8988T (cell line): ENCODE data around the gene TTC28.

Experiments used
- DNase-seq: peaks from one replicate; pipeline ENCODE4 v3.0.0; 2011

The TTC28 gene

DNA sequence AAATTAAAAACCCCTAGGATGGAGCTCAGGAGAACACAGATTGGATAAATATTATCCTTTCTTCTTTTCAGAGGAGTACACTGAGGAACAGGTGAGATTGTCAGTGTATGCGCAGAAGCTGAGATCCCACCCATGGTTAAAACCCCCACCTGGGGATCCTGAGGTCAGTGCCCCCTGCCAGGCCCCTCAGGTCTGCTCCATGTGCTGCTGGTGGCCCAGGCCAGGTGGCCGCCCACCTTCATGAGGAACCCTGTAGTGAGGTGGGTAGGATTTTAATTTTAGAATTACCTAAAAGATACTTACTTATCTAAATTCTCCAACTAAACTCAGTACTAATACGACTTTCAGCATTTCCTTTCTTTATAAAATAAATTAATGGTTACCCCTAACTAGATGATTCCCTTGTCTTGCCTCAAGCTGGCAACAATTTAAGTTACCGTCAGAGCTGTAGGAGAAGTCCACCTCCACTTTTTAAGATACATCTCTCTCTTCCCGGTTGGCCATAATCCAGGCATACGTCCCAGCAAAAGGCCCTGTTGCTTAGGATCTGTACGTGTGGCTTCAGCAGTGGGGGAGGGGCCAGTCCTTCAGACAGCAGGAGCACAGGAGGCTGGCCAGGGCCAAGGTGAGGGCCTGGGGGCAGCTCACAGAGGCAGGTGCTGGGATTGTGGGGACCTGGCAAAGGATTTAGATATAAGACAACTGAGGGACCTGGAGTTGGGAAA, 699.1 kb downstream of the TTC28 start:
- no peak for DNase-seq

DNA sequence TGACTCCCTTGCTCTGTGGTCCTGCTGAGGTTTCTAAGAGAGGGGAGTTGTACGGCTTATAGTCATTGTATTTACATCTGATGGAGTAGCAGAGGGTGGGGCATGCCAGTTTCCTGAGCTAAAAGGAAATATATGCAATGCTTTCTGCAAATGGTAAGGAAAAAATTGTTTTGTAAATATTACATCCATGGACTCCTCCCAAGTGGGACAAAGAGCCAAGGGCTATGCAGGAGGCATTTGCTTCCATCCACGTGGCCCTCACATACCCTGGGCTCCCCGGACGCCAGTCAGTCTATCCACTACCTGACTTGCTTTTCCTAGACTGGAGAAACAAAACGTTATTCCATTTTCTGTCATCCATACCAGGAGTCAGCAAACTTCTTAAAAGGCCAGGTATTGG, 700.8 kb downstream of the TTC28 start:
- DNase-seq = no peak

DNA sequence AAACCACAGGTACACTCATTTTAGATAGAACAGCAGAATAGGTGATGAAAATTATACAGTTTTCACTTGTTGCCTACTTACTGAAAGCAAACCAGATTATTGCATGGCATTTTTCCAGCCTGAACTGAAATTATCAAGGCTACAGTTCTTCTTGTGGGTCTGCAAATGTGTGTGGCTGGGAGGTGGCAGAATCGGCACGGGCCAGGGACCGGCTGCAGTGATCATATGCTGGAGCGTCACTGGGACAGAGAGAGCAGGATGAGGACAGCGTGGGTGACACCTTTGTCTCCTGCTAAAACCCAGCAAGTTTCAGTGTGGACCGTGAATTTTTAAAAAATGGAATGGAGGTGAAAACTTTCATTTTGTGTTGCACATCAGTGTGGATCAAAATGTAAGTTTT, 701.3 kb downstream of the TTC28 start:
- DNase-seq = no peak

DNA sequence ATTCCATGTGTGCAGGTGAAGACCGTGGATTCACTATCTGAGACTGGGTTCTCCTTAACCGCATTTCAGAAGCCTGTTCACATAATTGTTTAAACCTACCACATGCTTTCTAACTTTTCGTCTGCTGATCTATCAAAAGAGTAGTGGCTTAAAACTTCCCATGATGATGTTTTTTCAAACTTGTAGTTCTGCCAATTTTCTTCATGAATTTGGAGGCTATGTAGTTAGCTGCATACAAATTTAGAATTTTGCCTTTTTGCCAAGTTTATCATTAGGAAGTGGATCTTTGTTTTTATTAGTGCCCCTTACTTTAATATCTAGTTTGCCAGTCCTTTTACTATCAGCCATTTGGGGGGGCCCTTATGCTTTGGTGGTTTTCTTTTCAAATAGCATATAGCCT, 703.1 kb downstream of the TTC28 start:
- no peak for DNase-seq

DNA sequence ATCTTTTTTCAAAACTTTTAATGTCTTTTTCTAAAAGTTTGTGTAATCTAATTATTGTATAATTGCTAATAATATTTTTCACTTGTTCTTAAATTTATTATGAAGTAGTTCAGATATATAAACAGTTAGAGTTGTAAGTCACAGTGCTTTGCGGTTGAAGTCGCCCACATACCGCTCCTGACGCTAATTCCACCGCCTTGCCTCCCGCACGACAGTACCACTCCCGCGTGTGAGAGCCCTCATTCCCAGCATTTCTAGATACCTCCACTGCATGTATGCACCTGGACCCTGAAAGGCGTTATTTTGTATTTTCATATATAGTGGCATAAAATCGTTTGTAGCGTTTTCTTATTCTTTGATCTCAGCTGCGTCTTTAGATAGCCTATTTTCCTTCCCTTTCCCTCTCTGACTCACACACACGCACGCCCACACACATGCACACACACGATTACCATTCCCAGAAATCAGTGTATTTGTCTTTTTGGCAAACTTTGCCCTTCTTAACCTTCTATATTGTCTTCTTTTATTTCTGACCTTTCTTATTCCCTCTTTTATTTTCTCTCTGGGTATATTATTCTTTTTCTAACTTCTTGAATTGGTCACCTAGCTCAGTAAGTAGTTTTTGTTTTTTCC, 704.1 kb downstream of the TTC28 start:
- DNase-seq = no peak

DNA sequence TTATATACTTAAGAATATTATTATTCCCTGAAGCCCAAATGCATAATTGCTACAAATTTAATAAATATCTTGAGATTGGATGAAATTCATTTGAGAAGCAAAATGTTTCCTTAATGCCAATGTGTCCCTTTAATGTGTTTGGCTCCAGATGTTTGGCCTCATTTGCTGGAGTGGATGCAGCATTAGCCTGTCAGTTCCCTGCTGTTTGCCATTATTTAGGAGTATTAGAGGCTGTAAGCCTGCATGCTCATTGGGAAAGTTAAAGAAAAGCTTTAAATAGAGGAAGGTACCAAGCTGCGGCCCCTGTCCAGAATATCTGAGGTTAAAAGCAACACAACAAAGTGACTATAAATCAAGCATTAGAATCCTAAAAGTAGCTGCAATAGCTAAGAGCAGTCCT, 705.8 kb downstream of the TTC28 start:
- no peak for DNase-seq

DNA sequence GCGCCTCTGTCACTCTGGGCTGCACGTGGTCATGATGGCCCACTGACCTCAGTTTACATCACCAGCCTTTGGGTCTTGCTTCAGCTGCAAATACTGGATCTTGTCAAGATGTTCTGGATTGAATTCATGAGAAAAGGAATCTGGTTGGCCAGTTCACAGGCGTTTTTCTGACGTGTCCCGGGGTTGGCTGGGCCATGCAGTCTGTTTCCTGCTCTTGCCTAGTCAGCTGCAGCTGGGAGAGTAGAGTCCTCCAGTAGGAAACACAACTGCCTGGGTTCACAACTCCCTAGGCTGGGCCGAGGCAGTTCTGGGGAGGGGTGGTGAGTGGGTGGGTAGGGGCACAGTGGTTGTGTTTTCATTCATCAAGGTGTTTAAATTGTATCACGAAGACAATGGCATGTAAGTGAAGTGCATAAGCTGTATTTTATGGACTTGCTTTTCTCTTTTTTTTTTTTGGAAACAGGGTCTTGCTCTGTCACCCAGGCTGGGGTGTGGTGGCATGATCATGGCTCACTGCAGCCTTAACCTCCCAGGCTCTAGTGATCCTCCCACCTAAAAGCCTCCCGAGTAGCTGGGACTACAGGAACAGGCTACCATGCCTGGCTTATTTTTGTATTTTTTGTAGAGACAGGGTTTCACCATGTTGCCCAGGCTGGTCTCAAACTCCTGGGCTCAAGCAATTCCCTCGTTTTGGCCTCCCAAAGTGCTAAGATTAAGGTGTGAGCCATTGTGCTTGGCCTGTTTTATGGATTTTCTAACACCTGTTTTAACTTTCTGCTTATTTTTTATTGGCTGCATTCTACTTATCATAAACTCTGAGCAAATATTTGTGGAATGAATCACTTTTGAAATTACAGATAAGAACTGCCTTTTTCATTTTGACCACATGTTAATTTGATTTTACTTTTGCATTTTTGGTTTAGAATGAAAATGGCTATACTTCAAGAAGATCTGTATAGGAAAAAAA, 706.6 kb downstream of the TTC28 start:
- DNase-seq = no peak

DNA sequence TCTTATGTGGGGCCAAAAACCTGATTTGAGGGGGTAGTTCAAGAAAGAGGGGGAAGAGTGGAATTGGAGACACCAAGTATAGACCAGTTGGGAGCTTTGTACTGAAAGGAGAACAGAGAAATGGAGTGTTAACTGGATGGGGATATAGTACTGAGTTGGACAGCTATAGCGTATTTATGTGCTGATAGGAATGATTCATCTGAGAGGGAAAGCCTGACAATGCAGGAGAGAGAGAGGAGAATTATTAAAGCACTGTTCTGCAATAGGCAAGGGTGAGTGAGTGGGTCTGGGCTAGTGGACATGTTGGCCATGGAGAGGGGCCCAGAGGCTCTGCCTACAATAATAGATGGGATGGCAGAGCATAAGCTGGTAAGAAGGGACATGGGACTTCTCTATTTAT, 707.7 kb downstream of the TTC28 start:
- no peak for DNase-seq

DNA sequence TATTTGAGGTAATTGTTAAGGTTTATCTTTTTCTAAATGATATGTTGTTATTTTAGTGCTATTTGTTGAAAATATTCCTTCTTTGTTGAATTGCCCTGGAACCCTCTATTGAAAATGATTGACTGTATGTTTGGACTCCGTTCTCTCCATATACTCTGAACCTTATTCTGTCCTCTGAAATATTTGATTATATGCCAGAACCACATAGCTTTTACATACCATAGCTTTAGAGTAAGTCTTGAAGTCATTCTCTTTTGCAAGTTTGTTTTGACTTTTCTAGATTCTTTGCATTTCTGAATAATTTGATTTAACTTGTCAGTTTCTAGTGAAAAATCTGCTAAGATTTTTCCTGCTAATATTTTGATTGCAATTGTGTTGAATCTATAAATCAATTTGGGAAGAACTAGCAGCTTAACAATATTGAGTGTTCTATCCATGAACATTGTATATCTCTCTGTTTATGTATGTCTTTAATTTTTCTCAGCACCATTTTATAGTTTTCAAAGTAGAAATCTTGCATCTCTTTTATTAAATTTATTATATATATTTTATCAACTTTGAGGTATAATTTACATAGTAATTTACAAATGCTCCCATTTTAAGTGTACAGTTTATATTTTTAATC, 708.9 kb downstream of the TTC28 start:
- DNase-seq = no peak

DNA sequence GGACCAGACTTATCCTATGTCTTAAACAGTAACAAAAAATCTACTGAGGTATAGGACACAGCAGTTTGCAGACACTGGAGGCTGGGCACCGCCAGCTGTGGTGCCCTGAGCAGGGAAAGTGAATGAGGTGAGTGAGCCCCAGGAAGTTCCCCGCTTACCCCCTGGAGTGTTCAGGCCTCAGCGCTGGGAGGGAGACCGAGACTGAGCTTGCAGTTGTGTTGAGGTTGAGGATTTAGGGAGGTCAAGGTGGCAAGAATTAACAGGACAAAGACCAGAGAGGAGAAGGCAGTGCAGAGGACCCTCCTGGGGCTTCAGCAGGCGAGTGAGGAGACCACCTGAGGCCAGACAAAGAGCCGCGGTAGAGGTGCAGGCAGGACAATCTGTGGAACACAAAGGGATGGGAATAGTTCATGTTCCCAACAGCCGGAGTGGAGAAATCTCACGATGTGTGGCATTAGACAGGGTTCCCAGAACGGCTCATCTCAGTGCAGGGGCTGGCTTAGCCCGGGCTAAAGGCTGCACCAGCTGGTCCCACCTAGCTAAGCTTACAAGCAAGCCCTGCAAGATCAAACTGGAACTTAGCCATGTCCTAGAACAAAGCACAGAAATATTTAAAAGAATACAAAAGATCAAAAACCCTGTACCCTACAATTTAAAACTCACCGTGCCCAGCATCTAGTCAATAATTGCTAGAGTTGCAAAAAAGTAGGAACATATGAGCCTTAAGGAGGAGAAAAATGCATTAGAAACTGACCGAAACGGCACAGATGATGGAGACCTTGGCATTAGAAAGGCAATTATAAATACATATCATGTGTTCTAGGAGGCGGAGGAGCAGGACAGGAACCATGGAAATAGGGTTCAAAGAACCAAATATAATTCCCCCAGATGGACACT, 713.2 kb downstream of the TTC28 start:
- no peak for DNase-seq

DNA sequence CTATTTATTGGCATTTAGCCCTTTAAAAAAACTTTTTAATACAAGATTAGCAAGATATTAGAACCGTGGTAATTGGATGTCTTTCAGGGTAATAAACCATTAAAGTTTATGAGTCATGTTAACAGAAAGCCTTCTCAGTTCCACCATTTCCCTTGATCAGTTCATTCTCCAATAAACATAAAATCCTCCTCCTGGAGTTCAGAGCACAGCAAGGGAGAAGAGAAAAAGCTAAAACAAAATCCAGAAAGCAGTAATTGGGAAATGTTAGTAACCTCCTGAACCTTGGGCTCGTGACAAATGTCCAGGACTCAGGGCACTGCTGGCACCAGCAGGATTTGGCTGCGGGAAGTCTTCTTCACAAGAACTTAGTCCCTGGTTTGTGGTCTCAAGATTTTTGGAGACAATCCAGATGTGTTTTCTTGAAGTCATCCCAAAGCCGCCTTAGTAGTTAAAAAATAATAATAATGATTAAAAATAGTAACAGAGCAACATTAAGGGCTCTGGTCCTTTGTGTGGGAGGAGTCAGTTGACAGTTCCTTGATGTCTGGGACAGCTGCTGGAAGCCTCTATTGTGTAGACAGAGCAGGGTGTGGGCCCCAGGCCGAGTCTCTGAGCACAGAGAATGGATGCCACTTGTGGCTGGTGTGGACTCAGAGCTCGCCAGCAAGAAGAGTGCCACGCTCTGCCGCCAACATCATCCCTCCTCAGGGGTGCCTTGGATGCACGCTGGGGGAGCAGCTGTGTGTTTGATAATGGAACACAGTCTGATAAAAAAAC, 717.2 kb downstream of the TTC28 start:
- DNase-seq = no peak

DNA sequence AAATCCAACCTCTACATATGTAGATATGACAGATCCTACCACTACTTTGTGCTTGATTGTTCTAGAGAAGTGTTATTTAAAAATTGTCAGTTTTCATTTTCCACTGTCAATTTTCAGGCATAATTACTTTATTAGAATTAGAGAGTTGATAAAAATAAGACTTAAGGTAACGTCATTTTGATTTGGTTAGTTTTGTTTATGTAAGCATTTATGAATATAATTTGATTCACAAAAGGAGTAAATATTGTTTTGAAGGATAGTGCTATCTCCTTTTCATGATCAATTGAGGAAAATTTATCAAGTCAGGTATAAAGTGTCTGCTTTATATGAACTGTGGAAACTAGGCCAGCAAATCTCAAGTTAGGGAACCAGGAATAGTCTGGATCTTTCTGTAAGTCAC, 718.0 kb downstream of the TTC28 start:
- DNase-seq = no peak

DNA sequence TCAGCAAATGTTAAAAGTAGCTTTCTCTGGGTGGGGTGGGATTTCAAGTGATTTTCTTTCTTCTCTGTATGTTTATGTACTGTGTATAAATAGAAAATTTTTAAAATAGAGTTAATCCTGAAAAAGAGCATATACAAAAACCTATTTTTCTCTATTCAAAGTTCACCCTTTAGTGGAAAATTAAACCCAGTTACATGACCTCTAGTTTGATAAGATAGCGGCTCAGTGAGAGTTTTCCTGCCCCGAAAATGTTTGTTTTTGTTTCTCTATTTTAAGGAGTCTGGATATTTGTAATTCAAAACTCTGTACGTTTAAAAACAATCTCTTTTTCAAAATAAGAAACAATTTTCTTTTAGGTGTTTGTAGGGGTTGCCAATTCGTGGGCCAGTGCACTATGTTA, 718.5 kb downstream of the TTC28 start:
- DNase-seq = no peak

DNA sequence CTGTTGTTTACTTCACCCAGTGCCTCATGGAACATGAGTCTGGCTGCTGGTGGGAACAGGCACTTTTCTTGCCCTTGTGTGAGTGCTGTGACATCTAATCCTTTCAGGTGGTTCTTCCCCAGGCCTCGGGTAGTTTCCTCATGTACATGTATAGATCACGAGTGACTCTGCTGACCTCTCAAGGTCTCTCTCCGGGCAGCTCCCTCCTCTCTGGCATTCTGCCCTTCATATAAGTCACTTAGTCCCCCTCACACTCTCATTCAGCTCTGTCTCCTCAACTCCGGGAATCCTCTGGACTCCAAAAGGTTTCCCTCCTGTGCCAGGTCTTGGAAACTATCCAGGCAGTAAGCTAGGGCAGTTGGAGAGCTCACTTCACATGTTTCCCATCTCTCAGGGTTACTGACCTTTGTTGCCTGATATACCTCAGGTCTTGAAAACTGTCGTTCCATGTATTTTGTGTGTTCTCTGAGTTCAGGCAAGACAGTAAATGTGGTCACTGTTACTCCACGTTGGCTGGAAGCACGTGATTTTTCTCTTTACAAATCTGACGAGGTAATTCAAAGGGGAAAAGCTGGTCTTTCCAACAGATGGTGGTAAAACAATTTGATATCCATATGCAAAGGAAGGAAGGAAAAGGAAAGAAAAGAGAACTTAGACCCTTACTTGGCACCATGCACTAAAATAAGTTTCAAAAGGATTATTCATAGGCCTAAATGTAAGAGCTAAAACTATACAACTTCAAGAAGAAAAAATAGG, 720.1 kb downstream of the TTC28 start:
- no peak for DNase-seq

DNA sequence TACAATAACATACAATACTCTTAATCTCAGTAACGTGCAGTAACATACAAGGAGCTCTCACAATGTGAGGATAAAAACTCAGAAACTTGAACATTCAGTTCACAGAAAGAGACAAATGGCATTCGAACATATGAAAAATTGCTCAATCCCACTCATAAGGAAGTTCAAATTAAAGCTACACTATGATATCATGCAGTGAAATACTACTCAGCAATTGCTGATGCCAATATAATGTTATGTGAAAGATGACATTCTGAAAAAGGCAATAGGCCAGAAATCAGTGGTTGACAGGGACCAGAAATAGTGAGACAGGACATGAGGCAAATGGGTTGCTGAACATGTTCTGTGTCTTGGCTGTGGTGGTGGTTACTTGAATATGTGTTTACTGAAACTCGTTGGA, 726.9 kb downstream of the TTC28 start:
- no peak for DNase-seq

DNA sequence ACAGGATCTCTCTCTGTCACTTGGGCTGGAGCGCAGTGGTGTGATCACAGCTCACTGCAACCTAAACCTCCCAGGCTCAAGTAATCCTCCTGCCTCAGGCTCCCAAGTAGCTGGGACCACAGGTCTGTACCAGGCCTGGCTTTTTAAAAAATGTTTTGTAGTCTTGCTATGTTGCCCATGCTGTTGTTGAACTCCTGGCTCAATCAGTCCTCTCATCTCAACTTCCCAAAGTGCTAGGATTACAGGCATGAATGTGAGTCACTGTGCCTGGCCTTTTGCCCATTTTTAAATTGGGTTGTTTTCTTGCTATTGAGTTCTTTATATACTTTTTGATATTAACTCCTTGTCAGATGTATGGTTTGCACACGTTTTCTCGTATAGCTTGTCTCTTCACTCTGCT, 727.5 kb downstream of the TTC28 start:
- no peak for DNase-seq

DNA sequence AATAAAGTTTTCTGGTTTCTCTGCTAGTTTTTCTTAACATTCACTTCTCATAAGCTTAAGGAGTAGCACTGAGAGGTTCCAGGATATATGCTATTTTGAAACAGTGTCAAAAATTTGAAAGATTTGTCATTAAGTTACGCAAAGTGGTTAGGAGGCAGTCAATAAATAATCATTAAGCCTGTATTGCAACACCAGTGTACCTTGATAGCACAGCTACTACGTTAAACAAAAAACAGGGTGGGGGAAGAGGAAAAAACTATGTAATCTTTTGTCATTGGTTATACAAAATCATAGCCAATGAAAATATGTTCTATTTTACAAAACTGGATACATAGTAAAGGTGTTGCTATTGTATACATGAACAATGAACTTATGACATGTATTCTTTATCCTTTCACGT, 730.2 kb downstream of the TTC28 start:
- DNase-seq = no peak

DNA sequence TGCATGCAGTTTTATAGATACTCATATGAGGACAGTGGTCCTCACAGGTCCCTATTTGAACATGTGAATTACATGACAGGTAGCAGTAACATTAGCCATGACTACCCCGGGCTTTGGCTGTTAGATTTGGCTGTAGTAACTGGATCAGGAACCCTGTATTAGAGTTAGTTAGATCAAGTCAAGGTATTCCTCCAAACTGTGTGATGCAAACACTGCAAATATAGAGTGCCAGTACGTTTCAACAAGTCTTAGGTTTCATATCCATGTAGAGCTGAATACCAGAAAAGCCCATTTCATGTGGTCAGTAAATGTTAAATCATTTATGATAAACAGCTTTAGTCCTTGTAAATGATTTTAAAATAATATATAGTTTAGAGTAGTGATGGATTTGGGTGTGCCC, 731.1 kb downstream of the TTC28 start:
- DNase-seq = no peak

DNA sequence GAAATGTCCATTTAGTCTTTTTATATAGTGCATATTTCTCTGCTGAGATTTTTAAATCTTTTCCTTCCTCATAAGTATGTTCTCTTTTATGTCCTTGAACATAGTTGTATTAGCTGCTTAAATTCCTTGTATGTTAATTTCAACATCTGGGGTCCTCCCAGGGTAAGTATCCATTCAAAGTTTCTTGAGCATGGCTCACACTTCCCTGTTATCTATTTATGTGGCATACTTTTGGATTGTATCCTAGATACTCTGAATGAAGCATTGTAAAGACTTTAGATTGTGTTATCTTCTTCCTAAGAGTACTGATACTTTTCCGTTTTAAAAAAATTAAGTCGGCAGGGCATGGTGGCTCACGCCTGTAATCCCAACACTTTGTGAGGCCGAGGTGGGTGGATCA, 732.2 kb downstream of the TTC28 start:
- DNase-seq = no peak

DNA sequence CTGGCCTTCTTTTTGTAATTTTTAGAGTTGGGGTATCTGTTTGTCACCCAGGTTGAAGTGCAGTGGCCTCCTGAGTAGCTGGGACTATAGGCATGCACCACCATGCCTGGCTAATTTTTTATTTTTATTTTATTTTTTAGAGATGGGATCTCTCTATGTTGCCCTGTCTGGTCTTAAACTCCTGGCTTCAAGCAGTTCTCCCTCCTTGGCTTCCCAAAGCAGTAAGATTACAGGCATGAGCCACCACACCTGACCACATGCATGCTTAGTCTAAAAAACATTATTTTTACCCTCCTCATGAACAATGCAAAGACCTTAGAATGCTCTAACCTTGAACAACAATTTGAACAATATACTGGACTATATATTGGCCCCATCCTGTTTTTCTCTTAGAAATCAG, 738.5 kb downstream of the TTC28 start:
- DNase-seq = no peak

DNA sequence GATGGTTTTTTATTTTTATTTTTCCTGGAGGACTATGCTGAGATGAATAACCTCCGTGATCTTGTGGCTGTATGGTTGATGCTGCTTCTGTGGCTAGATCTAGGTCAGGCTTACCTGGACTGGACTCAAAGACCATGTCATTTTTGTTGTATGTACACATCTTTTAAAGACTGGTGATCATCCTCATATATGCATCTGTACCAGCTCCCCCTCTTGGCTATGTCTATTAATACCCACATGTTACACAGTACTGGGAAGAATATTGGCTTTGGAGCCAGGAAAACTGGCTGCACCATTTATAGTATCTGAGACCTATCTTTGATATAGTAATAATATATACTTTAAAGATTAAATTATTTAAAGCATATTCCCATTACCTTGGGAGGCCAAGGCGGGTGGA, 742.2 kb downstream of the TTC28 start:
- DNase-seq = no peak
